ENCODE results near the gene CORO2B.

CORO2B gene

DNA sequence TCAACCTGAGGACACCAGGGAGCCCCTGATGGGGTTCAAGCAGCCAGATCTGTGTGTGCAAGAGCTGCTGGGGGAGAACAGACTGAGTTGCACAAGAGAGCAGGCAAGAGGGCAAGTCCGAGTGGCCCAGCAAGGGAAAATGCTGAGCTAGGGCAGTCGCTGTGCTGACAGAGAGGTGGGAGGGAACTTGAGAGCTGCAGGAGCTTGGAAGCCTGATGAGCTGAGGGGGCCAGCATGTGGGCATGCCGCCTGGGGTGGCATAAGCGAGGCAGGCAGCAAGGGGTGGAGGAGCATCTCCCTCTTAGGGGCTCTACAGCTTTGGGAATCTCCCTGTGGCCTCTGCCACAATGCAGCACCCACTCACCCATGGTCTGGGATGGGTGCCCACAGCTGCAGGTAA, 4.7 kb upstream of the CORO2B start:
- Histone ChIP-seq H3K27ac (replicated peaks) (no peak overlapping the region), H3K4me3 (replicated peaks; ENCODE audit: insufficient read depth, low read length) (no peak overlapping the region), H3K27me3 (ENCODE audit: insufficient read depth, poor library complexity, severe bottlenecking) (peaks cover 27% of the 10 kb centered on the region)
- no peak for DNase-seq (ENCODE audit: low read depth in 1 of 2, low spot score in 1 of 2)
- TF ChIP-seq GABPA (IDR thresholded peaks at IDR 0.05; ENCODE audit: low read depth) = no peak
- TF ChIP-seq, protein P1, sequence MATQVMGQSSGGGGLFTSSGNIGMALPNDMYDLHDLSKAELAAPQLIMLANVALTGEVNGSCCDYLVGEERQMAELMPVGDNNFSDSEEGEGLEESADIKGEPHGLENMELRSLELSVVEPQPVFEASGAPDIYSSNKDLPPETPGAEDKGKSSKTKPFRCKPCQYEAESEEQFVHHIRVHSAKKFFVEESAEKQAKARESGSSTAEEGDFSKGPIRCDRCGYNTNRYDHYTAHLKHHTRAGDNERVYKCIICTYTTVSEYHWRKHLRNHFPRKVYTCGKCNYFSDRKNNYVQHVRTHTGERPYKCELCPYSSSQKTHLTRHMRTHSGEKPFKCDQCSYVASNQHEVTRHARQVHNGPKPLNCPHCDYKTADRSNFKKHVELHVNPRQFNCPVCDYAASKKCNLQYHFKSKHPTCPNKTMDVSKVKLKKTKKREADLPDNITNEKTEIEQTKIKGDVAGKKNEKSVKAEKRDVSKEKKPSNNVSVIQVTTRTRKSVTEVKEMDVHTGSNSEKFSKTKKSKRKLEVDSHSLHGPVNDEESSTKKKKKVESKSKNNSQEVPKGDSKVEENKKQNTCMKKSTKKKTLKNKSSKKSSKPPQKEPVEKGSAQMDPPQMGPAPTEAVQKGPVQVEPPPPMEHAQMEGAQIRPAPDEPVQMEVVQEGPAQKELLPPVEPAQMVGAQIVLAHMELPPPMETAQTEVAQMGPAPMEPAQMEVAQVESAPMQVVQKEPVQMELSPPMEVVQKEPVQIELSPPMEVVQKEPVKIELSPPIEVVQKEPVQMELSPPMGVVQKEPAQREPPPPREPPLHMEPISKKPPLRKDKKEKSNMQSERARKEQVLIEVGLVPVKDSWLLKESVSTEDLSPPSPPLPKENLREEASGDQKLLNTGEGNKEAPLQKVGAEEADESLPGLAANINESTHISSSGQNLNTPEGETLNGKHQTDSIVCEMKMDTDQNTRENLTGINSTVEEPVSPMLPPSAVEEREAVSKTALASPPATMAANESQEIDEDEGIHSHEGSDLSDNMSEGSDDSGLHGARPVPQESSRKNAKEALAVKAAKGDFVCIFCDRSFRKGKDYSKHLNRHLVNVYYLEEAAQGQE (IDR thresholded peaks at IDR 0.05; ENCODE audit: insufficient replicate concordance, low read depth) = no peak
- no peak for TF ChIP-seq POLR2AphosphoS5 (IDR thresholded peaks at IDR 0.05; ENCODE audit: low read depth)

GRCh38 chr15:68574629-68575028, 4.2 kb upstream of the CORO2B start:
- TF ChIP-seq, protein P1 (IDR thresholded peaks at IDR 0.05; ENCODE audit: insufficient replicate concordance, low read depth) = no peak
- TF ChIP-seq GABPA (IDR thresholded peaks at IDR 0.05; ENCODE audit: low read depth) (no peak), SPI1 (IDR thresholded peaks at IDR 0.05; ENCODE audit: borderline replicate concordance, low read depth) (no peak), CTCF (IDR thresholded peaks at IDR 0.05; ENCODE audit: insufficient read depth, low read length) (no peak)
- H3K27ac ChIP-seq (replicated peaks) = no peak overlapping the region
- DNase-seq (ENCODE audit: low read depth in 1 of 2, low spot score in 1 of 2) = no peak
- H3K27me3 ChIP-seq (ENCODE audit: insufficient read depth, poor library complexity, severe bottlenecking) = peaks cover 31% of the 10 kb centered on the region
- H3K4me3 ChIP-seq (replicated peaks; ENCODE audit: insufficient read depth, low read length) = no peak overlapping the region

- DNase-seq (ENCODE audit: low read depth in 1 of 2, low spot score in 1 of 2) = no peak
These were observed 2.4 kb upstream of the CORO2B start for GRCh38 chr15:68576235-68576892.

More at GRCh38 chr15:68576235-68576892, 2.4 kb upstream of the CORO2B start:
- Histone ChIP-seq H3K27me3 (ENCODE audit: insufficient read depth, poor library complexity, severe bottlenecking) (peaks cover 43% of the 10 kb centered on the region), H3K4me3 (replicated peaks; ENCODE audit: insufficient read depth, low read length) (no peak overlapping the region), H3K27ac (replicated peaks) (no peak overlapping the region)
- TF ChIP-seq GABPA (IDR thresholded peaks at IDR 0.05; ENCODE audit: low read depth) (no peak), CTCF (IDR thresholded peaks at IDR 0.05; ENCODE audit: insufficient read depth, low read length) (no peak), POLR2AphosphoS5 (IDR thresholded peaks at IDR 0.05; ENCODE audit: low read depth) (no peak), SPI1 (IDR thresholded peaks at IDR 0.05; ENCODE audit: borderline replicate concordance, low read depth) (no peak)
- TF ChIP-seq, protein P1 (IDR thresholded peaks at IDR 0.05; ENCODE audit: insufficient replicate concordance, low read depth) = no peak
